H9 (cell line): ENCODE measurements around the gene ARPC5. TPM values are rescaled to one million over a fixed set of nuclear protein-coding genes. Genes with fewer than 3 reads are reported as not detected.

ENCODE experiments used
- DNase-seq: peaks from one replicate; pipeline ENCODE4 v3.0.0-alpha.2; 2017
- H2AFZ ChIP-seq: one replicate; pipeline ENCODE4 v1.6.1; 2013; ENCODE audit warnings: mild to moderate bottlenecking, low read length, control low read depth, moderate library complexity
- H2AK5ac ChIP-seq: 2 replicates; pipeline ENCODE4 v1.6.1; 2013; ENCODE audit warnings: low read length, control low read depth, mixed read lengths; ENCODE audit not compliant: insufficient read length
- H2BK120ac ChIP-seq: one replicate; pipeline ENCODE4 v1.6.1; 2013; ENCODE audit warnings: low read depth, mild to moderate bottlenecking, low read length, control low read depth, inconsistent platforms; ENCODE audit not compliant: poor library complexity, severe bottlenecking
- H2BK12ac ChIP-seq: 2 replicates; pipeline ENCODE4 v1.6.1; 2013; ENCODE audit warnings: low read length, control low read depth, mixed read lengths, low read depth; ENCODE audit not compliant: insufficient read length
- H2BK15ac ChIP-seq: 2 replicates; pipeline ENCODE4 v1.6.1; 2013; ENCODE audit warnings: low read depth, low read length, control low read depth
- H2BK20ac ChIP-seq: one replicate; pipeline ENCODE4 v1.6.1; 2013; ENCODE audit warnings: low read depth, mild to moderate bottlenecking, low read length, control low read depth, inconsistent platforms; ENCODE audit not compliant: poor library complexity, severe bottlenecking
- H2BK5ac ChIP-seq: 2 replicates; pipeline ENCODE4 v1.6.1; 2013; ENCODE audit warnings: low read length, control low read depth, mixed read lengths; ENCODE audit not compliant: insufficient read length
- H3K14ac ChIP-seq: 2 replicates; pipeline ENCODE4 v1.6.1; 2013; ENCODE audit warnings: low read length, control low read depth; ENCODE audit not compliant: insufficient read depth
- H3K18ac ChIP-seq: 2 replicates; pipeline ENCODE4 v1.6.1; 2013; ENCODE audit warnings: low read depth, mild to moderate bottlenecking, mixed read lengths, low read length, control low read depth; ENCODE audit not compliant: insufficient read length
- H3K23ac ChIP-seq: 2 replicates; pipeline ENCODE4 v1.6.1; 2013; ENCODE audit warnings: low read length, control low read depth, mixed read lengths, low read depth; ENCODE audit not compliant: insufficient read length
- H3K23me2 ChIP-seq: 2 replicates; pipeline ENCODE4 v1.6.1; 2013; ENCODE audit warnings: low read depth, mild to moderate bottlenecking, mixed read lengths, low read length, control low read depth; ENCODE audit not compliant: insufficient read length, poor library complexity, severe bottlenecking
- H3K27ac ChIP-seq: 2 replicates; pipeline ENCODE4 v1.5.1; 2013; ENCODE audit warnings: low read length, control low read depth, mixed read lengths, low read depth; ENCODE audit not compliant: insufficient read length
- H3K27me3 ChIP-seq: 2 replicates; pipeline ENCODE4 v1.6.1; 2013; ENCODE audit warnings: low read length, control low read depth, inconsistent platforms; ENCODE audit not compliant: insufficient read depth
- H3K4ac ChIP-seq: 2 replicates; pipeline ENCODE4 v1.6.1; 2013; ENCODE audit warnings: low read depth, mild to moderate bottlenecking, control low read depth, inconsistent platforms, low read length, moderate library complexity
- H3K4me1 ChIP-seq: 2 replicates; pipeline ENCODE4 v1.6.1; 2013; ENCODE audit warnings: low read length, control low read depth, inconsistent platforms; ENCODE audit not compliant: insufficient read depth
- H3K4me2 ChIP-seq: 2 replicates; pipeline ENCODE4 v1.6.1; 2013; ENCODE audit warnings: low read length, control low read depth, mixed read lengths; ENCODE audit not compliant: insufficient read length, insufficient read depth
- H3K56ac ChIP-seq: 2 replicates; pipeline ENCODE4 v1.6.1; 2013; ENCODE audit warnings: low read depth, mild to moderate bottlenecking, mixed read lengths, low read length, control low read depth; ENCODE audit not compliant: insufficient read length
- H3K79me1 ChIP-seq: 2 replicates; pipeline ENCODE4 v1.6.1; 2013; ENCODE audit warnings: low read depth, mild to moderate bottlenecking, moderate library complexity, low read length, control low read depth, inconsistent platforms; ENCODE audit not compliant: insufficient read depth, poor library complexity, severe bottlenecking
- H3K79me2 ChIP-seq: 2 replicates; pipeline ENCODE4 v1.6.1; 2013; ENCODE audit warnings: low read length, control low read depth, inconsistent platforms; ENCODE audit not compliant: insufficient read depth
- H3K9ac ChIP-seq: 2 replicates; pipeline ENCODE4 v1.6.1; 2013; ENCODE audit warnings: low read length, control low read depth, mixed read lengths; ENCODE audit not compliant: insufficient read length; ENCODE audit errors: extremely low read depth
- H3K9me3 ChIP-seq: one replicate; pipeline ENCODE4 v1.6.1; 2013; ENCODE audit warnings: low read depth, low read length, inconsistent platforms; ENCODE audit not compliant: control insufficient read depth
- H3T11ph ChIP-seq: one replicate; pipeline ENCODE4 v1.6.1; 2013; ENCODE audit warnings: mild to moderate bottlenecking, low read length, control low read depth, inconsistent platforms
- H4K20me1 ChIP-seq: one replicate; pipeline ENCODE4 v1.6.1; 2013; ENCODE audit not compliant: control insufficient read depth, insufficient read length, insufficient read depth
- H4K5ac ChIP-seq: 2 replicates; pipeline ENCODE4 v1.6.1; 2013; ENCODE audit warnings: low read depth, mild to moderate bottlenecking, mixed read lengths, low read length, control low read depth; ENCODE audit not compliant: insufficient read length
- H4K8ac ChIP-seq: replicated peaks from 2 replicates; pipeline ENCODE4 v1.6.1; 2013; ENCODE audit warnings: low read length, control low read depth, mixed read lengths, low read depth; ENCODE audit not compliant: insufficient read length
- H4K91ac ChIP-seq: 2 replicates; pipeline ENCODE4 v1.6.1; 2013; ENCODE audit warnings: low read depth, mild to moderate bottlenecking, moderate library complexity, mixed read lengths, low read length, control low read depth; ENCODE audit not compliant: insufficient read length
- H3K27ac Mint-ChIP-seq, 3 experiments: 2 replicates in 2 of 3; 3 replicates in 1 of 3; pipeline ENCODE4 v1.8.0; 2020 to 2021; ENCODE audit warnings: mixed read lengths in 3 of 3, mild to moderate bottlenecking in 1 of 3, moderate library complexity in 1 of 3
- H3K27me3 Mint-ChIP-seq: 2 replicates; pipeline ENCODE4 v1.8.0; 2021; ENCODE audit warnings: low read depth, mild to moderate bottlenecking, moderate library complexity, mixed read lengths
- H3K36me3 Mint-ChIP-seq, 3 experiments: 2 replicates in 2 of 3; 3 replicates in 1 of 3; pipeline ENCODE4 v1.8.0; 2020 to 2021; ENCODE audit warnings: low read depth in 3 of 3, mixed read lengths in 3 of 3; ENCODE audit not compliant: insufficient read depth in 1 of 3
- H3K4me1 Mint-ChIP-seq, 2 experiments: 2 replicates each; pipeline ENCODE4 v1.8.0; 2020; ENCODE audit warnings: mixed read lengths in 2 of 2
- H3K4me3 Mint-ChIP-seq, 2 experiments: 2 replicates in 1 of 2; 3 replicates in 1 of 2; pipeline ENCODE4 v1.8.0; 2020 to 2021; ENCODE audit warnings: mild to moderate bottlenecking in 2 of 2, mixed read lengths in 2 of 2, moderate library complexity in 1 of 2
- H3K9me3 Mint-ChIP-seq, 2 experiments: 2 replicates in 1 of 2; 3 replicates in 1 of 2; pipeline ENCODE4 v1.8.0; 2020; ENCODE audit warnings: mild to moderate bottlenecking in 2 of 2, mixed read lengths in 2 of 2, moderate library complexity in 1 of 2
- CTCF ChIP-seq: fragments of 200-600 bp; sonication (generic); conservative IDR thresholded peaks from 3 replicates; pipeline ENCODE4 v1.8.0; 2021; ENCODE audit warnings: antibody characterized with exemption, mild to moderate bottlenecking
- WGBS: extraction: QIAGEN DNeasy Blood & Tissue Kit; methylation state at CpG from one replicate; pipeline ENCODE4 v1.1.7; 2013; ENCODE audit warnings: missing lambda C conversion rate, low lambda C conversion rate, mixed read lengths; ENCODE audit not compliant: insufficient read length; ENCODE audit errors: extremely low coverage; 5-methylcytosine and 5-hydroxymethylcytosine counted together
- total RNA-seq: library from RNA; stranded (reverse); gene quantifications from 2 replicates; pipeline ENCODE4 v1.2.1, GENCODE V29; 2021

ARPC5 gene
- total RNA-seq, 1 experiment from 2014 or later: 67.7 TPM

- Histone ChIP-seq H2BK5ac (no peak overlapping the region), H3K4me2 (no peak overlapping the region), H3K27me3 (no peaks in the 10 kb centered on the region; the same call in 1 of the 2 replicates), H2BK120ac (no peak overlapping the region), H3K18ac (no peak overlapping the region), H3K4ac (no peak overlapping the region), H3T11ph (no peak overlapping the region), H3K79me1 (no peaks in the 10 kb centered on the region), H3K23me2 (no peaks in the 10 kb centered on the region), H2BK12ac (no peak overlapping the region), H3K79me2 (no peaks in the 10 kb centered on the region), H3K4me1 (no peaks in the 10 kb centered on the region), H4K5ac (no peak overlapping the region), H3K9ac (no peak overlapping the region), H3K9me3 (no peaks in the 10 kb centered on the region), H3K23ac (no peak overlapping the region), H3K14ac (no peak overlapping the region), H2BK20ac (no peak overlapping the region), H4K20me1 (no peaks in the 10 kb centered on the region), H2BK15ac (no peak overlapping the region), H4K8ac (no peak overlapping the region), H3K27ac (no peak overlapping the region), H2AFZ (no peak overlapping the region), H3K56ac (no peak overlapping the region), H2AK5ac (no peak overlapping the region), H4K91ac (no peak overlapping the region)
- Mint-ChIP-seq H3K4me1 (no peaks in the 10 kb centered on the region), H3K36me3 (no peaks in the 10 kb centered on the region), H3K4me3 (no peak overlapping the region), H3K27me3 (no peaks in the 10 kb centered on the region; the same call in none of the 2 replicates), H3K9me3 (no peaks in the 10 kb centered on the region), H3K27ac (no peak overlapping the region)
- no CpG with 5 or more reads among the region's 1 CpG for WGBS
- TF ChIP-seq CTCF: no peak
- no peak for DNase-seq
Measured at GRCh38 chr1:183602510-183602909, 33.1 kb downstream of the ARPC5 start.
